HuH-7 (cell line): ENCODE measurements around the gene INPP4B.
"Not testable (repeated sequence)": the region's sequence is repeated elsewhere in the genome, so short reads cannot be mapped to it uniquely, and the experiment has no call there.

Experiments
- DNase-seq: peaks from one replicate; pipeline ENCODE4 v3.0.0; 2011; ENCODE audit warnings: low spot score

Gene INPP4B

GRCh38 chr4:142683503-142683902 lies 162.6 kb downstream of the INPP4B start:
- no peak for DNase-seq

- DNase-seq = no peak
Observed at GRCh38 chr4:142671516-142671915, 174.6 kb downstream of the INPP4B start.

- no peak for DNase-seq
Observed at GRCh38 chr4:142663828-142664227, 182.3 kb downstream of the INPP4B start.

- DNase-seq = no peak
Observed at GRCh38 chr4:142660728-142661127, 185.4 kb downstream of the INPP4B start.

- DNase-seq = no peak
Observed at GRCh38 chr4:142656178-142656577, 189.9 kb downstream of the INPP4B start.

GRCh38 chr4:142648378-142648777 lies 197.7 kb downstream of the INPP4B start:
- no peak for DNase-seq

GRCh38 chr4:142645475-142646108 lies 200.5 kb downstream of the INPP4B start:
- DNase-seq = no peak

DNA sequence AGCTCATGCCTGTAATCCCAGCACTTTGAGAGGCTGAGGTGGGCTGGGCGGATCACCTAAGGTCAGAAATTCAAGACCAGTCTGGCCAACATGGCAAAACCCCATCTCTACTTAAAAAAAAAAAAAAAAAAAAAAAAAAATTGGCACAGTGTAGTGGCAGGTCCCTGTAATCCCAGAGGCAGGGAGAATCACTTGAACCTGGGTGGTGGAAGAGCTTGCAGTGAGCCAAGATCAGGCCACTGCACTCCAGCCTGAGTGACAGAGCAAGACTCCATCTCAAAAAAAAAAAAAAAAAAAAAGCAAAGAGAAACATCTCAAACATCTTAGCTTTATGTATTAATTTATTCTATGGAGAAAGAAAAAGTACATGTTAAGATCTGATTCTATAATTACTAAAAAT lies 201.5 kb downstream of the INPP4B start:
- DNase-seq = not testable (repeated sequence)

DNA sequence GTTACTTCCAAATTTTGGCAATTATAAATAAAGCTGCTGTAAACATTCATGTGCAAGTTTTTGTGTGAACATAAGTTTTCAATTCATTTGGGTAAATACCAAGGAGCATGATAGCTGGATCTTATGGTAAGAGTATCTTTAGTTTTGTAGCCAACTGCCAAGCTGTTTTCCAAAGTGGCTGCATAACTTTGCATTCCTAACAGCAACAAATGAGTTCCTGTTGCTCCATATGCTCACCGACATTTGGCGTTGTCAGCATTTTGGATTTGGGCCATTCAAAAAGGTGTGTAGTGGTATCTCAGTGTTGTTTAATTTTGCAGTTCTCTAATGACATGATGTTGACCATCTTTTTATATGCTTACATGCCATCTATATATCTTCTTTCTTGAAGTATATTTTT lies 208.5 kb downstream of the INPP4B start:
- DNase-seq = no peak

GRCh38 chr4:142631836-142632235 lies 214.3 kb downstream of the INPP4B start:
- DNase-seq = no peak

DNA sequence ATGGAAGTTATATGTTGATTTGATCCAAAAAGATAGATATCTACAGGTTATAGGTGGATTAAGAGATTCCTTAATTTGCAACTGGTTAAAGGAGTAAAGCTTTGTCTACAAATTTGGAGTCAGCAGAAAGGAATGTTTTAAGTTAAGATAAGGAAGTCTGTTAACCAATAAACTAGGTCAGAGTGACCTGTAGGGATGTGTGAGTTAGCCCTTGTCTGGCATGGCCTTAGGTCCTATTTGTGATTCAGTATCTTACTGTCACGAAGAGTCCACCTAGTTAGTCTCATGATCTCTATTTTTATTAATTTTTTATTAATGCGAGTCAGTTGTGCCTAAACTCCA lies 230.8 kb downstream of the INPP4B start:
- DNase-seq = no peak

DNA sequence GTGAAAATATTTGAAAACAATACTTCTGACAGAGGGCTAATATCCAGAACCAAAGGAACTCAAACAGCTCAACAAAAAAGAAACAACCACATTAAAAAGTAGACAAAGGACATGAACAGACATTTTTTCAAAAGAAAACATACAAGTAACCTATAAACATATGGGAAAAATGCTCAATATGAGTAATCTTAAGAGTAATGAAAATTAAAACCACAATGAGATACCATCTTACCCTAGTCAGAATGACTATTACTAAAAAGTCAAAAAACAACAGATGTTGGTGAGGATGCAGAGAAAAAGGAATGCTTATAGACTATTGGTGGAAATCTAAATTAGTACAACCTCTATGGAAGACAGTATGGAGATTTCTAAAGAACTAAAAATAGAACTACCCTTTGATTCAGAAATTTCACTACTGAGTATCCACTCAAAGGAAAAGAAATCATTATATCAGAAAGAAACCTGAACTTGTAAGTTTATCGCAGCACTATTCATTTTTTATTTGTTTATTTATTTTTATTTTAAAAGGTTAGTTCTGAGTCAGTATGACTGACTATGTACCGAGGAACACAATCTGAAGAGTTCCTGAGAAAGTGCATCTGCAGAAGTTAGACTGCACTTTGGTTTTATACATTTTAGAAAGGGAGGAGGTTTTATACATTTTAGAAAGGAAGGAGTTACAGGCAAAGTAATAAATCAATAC lies 231.3 kb downstream of the INPP4B start:
- no peak for DNase-seq

DNA sequence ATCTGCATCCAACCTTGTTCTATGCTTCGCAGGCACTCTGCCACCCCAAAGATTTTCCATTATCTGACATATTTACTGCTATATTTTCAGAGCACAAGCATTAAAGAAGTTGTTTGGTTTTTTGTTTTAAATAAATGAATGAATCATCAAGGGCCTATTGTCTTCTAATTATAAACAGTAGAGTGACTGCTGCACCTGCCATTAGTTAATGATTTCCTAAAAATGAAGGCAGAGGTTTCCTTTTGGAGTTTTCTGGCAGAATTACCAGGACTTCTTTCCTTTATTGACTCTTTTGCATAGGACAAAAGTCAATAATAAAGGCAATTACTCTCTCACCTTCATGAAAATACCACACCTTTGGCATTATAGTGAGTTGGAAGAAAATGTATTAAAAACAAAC lies 238.1 kb downstream of the INPP4B start:
- no peak for DNase-seq

DNA sequence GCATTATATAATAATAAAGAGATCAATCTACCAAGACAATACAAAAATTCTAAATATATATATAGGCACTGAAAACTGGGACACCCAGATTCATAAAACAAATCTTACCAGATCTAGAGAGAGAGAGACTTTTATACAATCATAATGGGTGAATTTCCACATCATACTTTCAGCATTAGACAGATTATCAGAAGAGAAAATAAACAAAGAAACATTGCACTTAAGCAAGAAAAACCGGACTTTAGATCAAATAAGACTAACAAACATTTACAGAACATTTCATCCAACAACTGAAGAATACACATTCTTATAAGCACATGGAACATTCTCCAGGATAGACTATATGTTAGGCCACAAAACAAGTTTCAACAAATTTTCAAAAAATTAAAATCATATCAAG lies 245.1 kb downstream of the INPP4B start:
- no peak for DNase-seq

DNA sequence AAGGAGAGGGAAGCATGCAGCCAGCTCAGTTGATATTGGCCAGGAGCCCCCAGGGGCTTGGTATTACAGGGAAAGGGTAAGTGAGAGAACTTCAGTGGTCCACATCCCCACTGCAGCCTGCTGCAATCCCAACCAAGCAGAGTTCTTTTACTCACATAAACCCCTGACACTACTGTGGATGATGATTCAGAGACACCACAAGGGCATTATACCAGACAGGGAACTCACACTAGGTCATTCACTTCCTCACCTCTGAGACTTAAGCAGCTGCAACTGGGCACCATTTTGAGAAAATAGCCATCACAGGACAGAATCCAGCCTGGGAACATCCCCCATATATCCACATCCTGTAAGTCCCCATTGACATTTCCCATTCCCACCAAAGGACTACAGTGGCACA lies 248.0 kb downstream of the INPP4B start:
- DNase-seq = no peak

- no peak for DNase-seq
Observed at GRCh38 chr4:142596595-142596994, 249.5 kb downstream of the INPP4B start.

- DNase-seq = no peak
Observed at GRCh38 chr4:142596121-142596520, 250.0 kb downstream of the INPP4B start.

GRCh38 chr4:142595222-142595871 lies 250.8 kb downstream of the INPP4B start:
- DNase-seq = no peak

GRCh38 chr4:142585411-142585810 lies 260.7 kb downstream of the INPP4B start:
- DNase-seq = no peak

- DNase-seq = no peak
Observed at GRCh38 chr4:142583708-142584107, 262.4 kb downstream of the INPP4B start.

- no peak for DNase-seq
Observed at GRCh38 chr4:142582340-142582739, 263.8 kb downstream of the INPP4B start.

DNA sequence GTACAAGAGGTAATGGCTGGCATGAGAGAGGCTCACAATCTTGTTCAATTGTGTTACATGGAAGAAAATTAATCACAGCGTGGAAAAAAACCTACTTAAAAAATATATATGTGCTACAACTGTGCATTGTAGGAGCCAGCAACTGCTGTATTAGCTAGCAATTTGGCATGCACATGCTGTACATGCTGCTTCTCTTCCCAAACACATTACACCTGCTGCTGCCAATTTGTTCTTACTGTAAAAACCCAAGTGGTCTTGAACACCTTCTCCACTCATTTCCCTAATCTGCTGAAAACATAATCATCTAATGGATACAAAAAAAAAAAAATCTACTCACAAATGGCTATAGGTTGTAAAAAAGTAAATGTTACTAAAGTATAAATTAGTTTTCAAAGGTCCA lies 264.2 kb downstream of the INPP4B start:
- no peak for DNase-seq

- DNase-seq = no peak
Observed at GRCh38 chr4:142579443-142579842, 266.7 kb downstream of the INPP4B start.

DNA sequence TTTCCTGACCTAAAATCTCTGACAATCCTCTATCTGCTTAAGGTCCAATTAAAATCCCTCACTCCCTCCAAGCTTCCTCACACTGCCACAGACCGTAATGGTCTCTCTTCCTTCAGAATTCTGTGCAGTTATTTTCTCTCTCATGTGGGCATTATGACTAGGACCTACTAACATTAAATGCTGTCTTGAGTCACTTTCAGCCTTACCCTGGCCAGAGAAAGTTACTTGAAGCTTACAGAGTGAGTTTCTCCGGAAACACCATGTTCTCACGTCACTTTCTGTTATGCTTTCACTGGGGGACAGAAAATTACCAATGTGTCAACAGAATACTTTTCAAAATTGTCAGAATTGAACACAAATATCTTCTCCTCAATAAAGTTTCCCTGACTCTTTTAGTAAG lies 271.8 kb downstream of the INPP4B start:
- DNase-seq = no peak
